ENCODE results near the gene LRRFIP1. TPM values are rescaled to one million over a fixed set of nuclear protein-coding genes. Genes with fewer than 3 reads are reported as not detected.
"Not testable (repeated sequence)": the region's sequence is repeated elsewhere in the genome, so short reads cannot be mapped to it uniquely, and the experiment has no call there.

LRRFIP1 gene
- total RNA-seq, 1 donor from 2014 or later, result 40.7 TPM

DNA sequence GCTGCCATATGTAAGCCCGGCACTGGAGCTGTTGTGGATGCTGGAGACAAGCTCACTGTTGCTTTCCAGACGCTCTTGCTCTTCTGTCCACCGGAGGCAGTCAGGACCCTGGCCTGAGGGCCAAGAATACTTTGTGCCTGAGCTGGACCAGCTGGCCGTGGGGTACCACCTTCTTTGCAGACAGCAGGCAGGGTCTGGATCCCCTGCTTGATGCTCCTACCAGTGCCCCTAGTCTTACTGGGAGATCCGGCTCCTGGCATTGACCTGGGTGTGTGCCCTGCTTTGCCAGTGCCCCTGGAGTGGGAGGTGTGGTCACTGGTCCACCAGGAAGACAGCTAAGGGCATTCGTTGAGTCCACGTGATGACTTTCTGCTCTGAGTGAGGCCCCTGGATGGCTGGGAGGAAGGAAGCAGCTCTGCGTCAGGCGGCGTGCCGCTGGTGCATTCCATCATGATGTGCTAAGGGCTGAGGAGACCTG is 59.3 kb downstream of the LRRFIP1 start:
- Histone ChIP-seq H3K9ac (no peak overlapping the region), H3F3A (ENCODE audit: low read depth) (peaks cover 4% of the 10 kb centered on the region), H3K36me3 (no peaks in the 10 kb centered on the region), H2AFZ (replicated peaks) (no peak overlapping the region), H3K79me2 (ENCODE audit: low read depth) (no peaks in the 10 kb centered on the region), H4K20me1 (ENCODE audit: low read depth) (no peaks in the 10 kb centered on the region), H3K9me3 (ENCODE audit: low read depth) (no peaks in the 10 kb centered on the region), H3K4me2 (no peak overlapping the region), H3K4me1 (no peaks in the 10 kb centered on the region), H3K4me3 (no peak overlapping the region), H3K27me3 (peaks cover 16% of the 10 kb centered on the region), H3K27ac (no peak overlapping the region)
- Mint-ChIP-seq H3K27me3 (ENCODE audit: insufficient read depth, low read depth) (peaks cover 12% of the 10 kb centered on the region), H3K4me3 (no peak overlapping the region), H3K4me1 (peaks cover 24% of the 10 kb centered on the region), H3K9me3 (peaks cover 2% of the 10 kb centered on the region), H3K27ac (no peak overlapping the region), H3K36me3 (peaks cover 16% of the 10 kb centered on the region)
- TF ChIP-seq EZH2 (IDR thresholded peaks at IDR 0.05), result no peak
- TF ChIP-seq, protein P1, sequence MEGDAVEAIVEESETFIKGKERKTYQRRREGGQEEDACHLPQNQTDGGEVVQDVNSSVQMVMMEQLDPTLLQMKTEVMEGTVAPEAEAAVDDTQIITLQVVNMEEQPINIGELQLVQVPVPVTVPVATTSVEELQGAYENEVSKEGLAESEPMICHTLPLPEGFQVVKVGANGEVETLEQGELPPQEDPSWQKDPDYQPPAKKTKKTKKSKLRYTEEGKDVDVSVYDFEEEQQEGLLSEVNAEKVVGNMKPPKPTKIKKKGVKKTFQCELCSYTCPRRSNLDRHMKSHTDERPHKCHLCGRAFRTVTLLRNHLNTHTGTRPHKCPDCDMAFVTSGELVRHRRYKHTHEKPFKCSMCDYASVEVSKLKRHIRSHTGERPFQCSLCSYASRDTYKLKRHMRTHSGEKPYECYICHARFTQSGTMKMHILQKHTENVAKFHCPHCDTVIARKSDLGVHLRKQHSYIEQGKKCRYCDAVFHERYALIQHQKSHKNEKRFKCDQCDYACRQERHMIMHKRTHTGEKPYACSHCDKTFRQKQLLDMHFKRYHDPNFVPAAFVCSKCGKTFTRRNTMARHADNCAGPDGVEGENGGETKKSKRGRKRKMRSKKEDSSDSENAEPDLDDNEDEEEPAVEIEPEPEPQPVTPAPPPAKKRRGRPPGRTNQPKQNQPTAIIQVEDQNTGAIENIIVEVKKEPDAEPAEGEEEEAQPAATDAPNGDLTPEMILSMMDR (IDR thresholded peaks at IDR 0.05), result peak; percentile 35
- DNase-seq (ENCODE audit: low spot score), result no peak

DNA sequence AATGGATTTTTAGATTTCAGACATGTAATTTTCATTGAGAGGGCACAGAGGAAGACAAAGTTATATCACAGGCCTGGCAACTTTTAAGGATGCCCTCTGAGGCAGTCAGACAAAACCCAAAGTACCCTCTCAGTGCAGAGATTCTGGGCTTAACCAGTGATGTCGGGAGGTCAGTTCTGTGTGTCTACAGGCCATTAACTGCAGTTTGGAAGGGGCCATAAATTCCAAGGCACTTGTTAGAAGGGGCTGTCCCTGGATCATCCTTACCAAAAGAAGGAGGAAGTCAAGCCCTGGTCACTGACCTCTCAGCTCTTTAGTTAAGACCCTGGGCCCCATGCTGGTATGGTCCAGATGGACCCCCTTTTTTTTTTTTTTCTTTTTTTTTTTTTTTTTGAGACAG is 60.7 kb downstream of the LRRFIP1 start:
- Histone ChIP-seq H3F3A (ENCODE audit: low read depth) (peaks cover 4% of the 10 kb centered on the region), H3K4me2 (no peak overlapping the region), H3K27ac (no peak overlapping the region), H3K4me3 (no peak overlapping the region), H3K9ac (no peak overlapping the region), H3K4me1 (no peaks in the 10 kb centered on the region), H3K27me3 (peaks cover 25% of the 10 kb centered on the region), H2AFZ (replicated peaks) (no peak overlapping the region), H3K36me3 (no peaks in the 10 kb centered on the region), H4K20me1 (ENCODE audit: low read depth) (peaks cover 8% of the 10 kb centered on the region), H3K79me2 (ENCODE audit: low read depth) (no peaks in the 10 kb centered on the region), H3K9me3 (ENCODE audit: low read depth) (no peaks in the 10 kb centered on the region)
- no peak overlapping the region for H3K4me3 Mint-ChIP-seq
- H3K27me3 Mint-ChIP-seq (ENCODE audit: insufficient read depth, low read depth), result peaks cover 14% of the 10 kb centered on the region
- no peak for DNase-seq (ENCODE audit: low spot score)
- TF ChIP-seq EZH2phosphoT487 (IDR thresholded peaks at IDR 0.05) (no peak), EZH2 (IDR thresholded peaks at IDR 0.05) (no peak)
- TF ChIP-seq, protein P1 (IDR thresholded peaks at IDR 0.05), result no peak
- peak overlapping the region; percentile 78 for H3K27ac Mint-ChIP-seq
- peaks cover 2% of the 10 kb centered on the region for H3K9me3 Mint-ChIP-seq
- H3K36me3 Mint-ChIP-seq, result peaks cover 16% of the 10 kb centered on the region
- peaks cover 23% of the 10 kb centered on the region for H3K4me1 Mint-ChIP-seq

DNA sequence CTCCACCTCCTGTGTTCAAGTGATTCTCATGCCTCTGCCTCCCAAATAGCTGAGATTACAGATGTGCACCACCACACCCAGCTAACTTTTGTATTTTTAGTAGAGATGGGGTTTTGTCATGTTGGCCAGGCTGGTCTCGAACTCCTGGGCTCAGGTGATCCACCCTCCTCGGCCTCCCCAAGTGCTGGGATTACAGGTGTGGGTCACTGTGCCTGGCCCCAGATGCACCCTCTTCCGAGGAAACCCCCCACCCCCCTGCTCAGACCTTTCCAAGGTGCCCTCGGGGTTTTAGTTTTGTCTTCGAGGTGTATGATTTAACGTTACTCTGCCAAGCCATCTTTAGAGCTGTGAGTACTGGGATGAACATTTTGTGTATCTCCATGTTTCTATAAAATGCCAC is 61.2 kb downstream of the LRRFIP1 start:
- H3K4me3 Mint-ChIP-seq; H3K27ac Mint-ChIP-seq; H3K4me3 ChIP-seq; H3F3A ChIP-seq (ENCODE audit: low read depth); H3K27ac ChIP-seq; DNase-seq (ENCODE audit: low spot score); H3K36me3 ChIP-seq; H3K9me3 ChIP-seq (ENCODE audit: low read depth); H3K4me2 ChIP-seq; H3K9me3 Mint-ChIP-seq; H2AFZ ChIP-seq (replicated peaks); H3K9ac ChIP-seq; H3K79me2 ChIP-seq (ENCODE audit: low read depth); H3K4me1 ChIP-seq: not testable (repeated sequence)
- Mint-ChIP-seq H3K36me3 (peaks cover 16% of the 10 kb centered on the region), H3K4me1 (peaks cover 28% of the 10 kb centered on the region), H3K27me3 (ENCODE audit: insufficient read depth, low read depth) (peaks cover 18% of the 10 kb centered on the region)
- Histone ChIP-seq H3K27me3 (peaks cover 30% of the 10 kb centered on the region), H4K20me1 (ENCODE audit: low read depth) (peaks cover 13% of the 10 kb centered on the region)

DNA sequence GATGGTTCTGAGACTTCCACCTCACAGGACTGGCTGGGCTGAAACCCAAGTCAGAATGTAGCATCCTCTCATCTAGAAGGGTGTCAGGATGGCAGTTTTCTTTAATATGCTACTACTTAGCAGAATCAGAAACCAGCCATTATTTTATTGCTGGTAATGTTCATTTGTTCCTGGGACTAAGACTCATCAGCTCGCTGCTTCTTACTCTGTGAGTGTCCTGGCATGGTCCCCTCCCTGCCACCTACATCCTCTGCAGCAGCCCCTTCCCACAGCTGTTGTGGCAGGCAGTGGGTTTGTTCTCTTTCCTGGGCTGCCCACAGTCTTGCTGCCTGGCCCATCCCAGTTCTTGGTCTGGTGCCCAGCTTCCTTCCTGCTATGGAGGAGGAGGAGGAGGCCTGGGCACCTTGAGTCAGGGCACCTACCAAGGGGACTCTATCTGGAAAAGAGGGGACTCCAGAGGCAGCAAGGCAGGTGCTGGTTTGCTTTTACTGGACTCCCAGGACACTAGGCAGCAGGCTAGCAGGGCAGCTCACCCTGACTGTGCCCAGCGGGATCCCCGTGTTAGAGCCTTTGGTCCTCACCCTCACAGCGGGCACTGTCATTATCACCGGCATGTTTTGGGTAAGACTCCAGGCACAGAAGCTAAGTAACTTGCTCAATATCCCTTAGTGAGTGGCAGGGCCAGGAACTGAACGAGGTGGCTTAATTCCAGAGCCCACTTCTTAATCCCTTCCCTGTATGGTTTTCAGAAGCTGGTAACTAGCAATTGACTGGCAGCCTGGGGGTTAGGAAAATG is 62.1 kb downstream of the LRRFIP1 start:
- peaks cover 40% of the 10 kb centered on the region for H3K27me3 ChIP-seq
- Mint-ChIP-seq H3K27me3 (ENCODE audit: insufficient read depth, low read depth) (peaks cover 16% of the 10 kb centered on the region), H3K4me1 (peaks cover 36% of the 10 kb centered on the region), H3K36me3 (peaks cover 12% of the 10 kb centered on the region), H3K27ac (peak overlapping the region; percentile 74), H3K4me3 (peak overlapping the region; percentile 86), H3K9me3 (peaks cover 2% of the 10 kb centered on the region)
- TF ChIP-seq, protein P1 (IDR thresholded peaks at IDR 0.05), result no peak
- no peak for TF ChIP-seq EZH2phosphoT487 (IDR thresholded peaks at IDR 0.05)
- TF ChIP-seq EZH2 (IDR thresholded peaks at IDR 0.05), result no peak
- H4K20me1 ChIP-seq (ENCODE audit: low read depth), result peaks cover 22% of the 10 kb centered on the region
- no peak for DNase-seq (ENCODE audit: low spot score)
- no peak overlapping the region for H2AFZ ChIP-seq (replicated peaks)
- H3K36me3 ChIP-seq, result no peaks in the 10 kb centered on the region
- no peaks in the 10 kb centered on the region for H3K4me1 ChIP-seq
- no peak overlapping the region for H3K4me2 ChIP-seq
- H3K9me3 ChIP-seq (ENCODE audit: low read depth), result no peaks in the 10 kb centered on the region
- H3K79me2 ChIP-seq (ENCODE audit: low read depth), result peaks cover 10% of the 10 kb centered on the region
- no peak overlapping the region for H3K27ac ChIP-seq
- H3K4me3 ChIP-seq, result no peak overlapping the region
- no peak overlapping the region for H3K9ac ChIP-seq
- H3F3A ChIP-seq (ENCODE audit: low read depth), result peaks cover 4% of the 10 kb centered on the region

All from neural progenitor cell (in vitro differentiated cells).